ENCODE measurements around the gene TMEM52B.

Gene TMEM52B

GRCh38 chr12:10178821-10179220 lies at the start of gene TMEM52B:
Gene TMEM52B, plus strand, starts transcription at chr12:10179032. Its CDS starts 543 bp downstream, at chr12:10179575.
- in situ Hi-C loops (cut with MboI; ENCODE audit: low sequenced_read_pairs) = no loop called here

- in situ Hi-C loops (cut with MboI; ENCODE audit: low sequenced_read_pairs) = loop anchor here (25.0 kb wide), 1 partner anchor 318 kb away; no protein-coding TSS in a partner anchor
Observed at GRCh38 chr12:10130042-10130441, 48.8 kb upstream of the TMEM52B start, which contains the start of gene CLEC7A. Gene CLEC7A, minus strand, starts transcription at chr12:10130199. Its CDS starts 117 bp downstream, at chr12:10130082.

GRCh38 chr12:10131111-10131690 lies 47.6 kb upstream of the TMEM52B start:
- in situ Hi-C loops (cut with MboI; ENCODE audit: low sequenced_read_pairs) = loop anchor here (25.0 kb wide), 1 partner anchor 319 kb away; no protein-coding TSS in a partner anchor

DNA sequence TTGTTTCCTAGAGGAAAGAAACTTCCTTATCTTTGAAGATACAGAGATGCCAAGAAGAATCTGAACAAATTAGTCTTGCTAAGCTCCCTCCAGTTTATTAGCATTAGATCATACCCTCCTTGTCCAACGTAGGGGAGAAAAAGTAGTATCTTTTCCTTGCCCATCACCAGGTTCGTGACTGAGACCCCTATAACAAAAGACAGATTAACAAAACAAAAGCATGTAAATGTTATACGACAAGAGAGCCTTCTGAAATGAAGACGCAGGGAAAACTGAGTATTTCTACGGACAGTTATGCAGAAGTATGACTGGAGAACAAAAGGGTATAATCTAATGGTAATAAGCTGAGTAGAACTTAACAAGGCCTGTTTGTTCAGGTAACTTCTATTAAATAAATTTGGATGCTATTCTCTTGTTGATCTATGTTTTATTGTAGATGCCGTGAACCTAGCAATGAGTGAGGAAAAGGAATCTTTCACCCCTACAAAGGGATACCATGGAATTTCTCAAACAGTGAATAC lies 45.9 kb upstream of the TMEM52B start:
- in situ Hi-C loops (cut with MboI; ENCODE audit: low sequenced_read_pairs) = loop anchor here (25.0 kb wide), 1 partner anchor 321 kb away; no protein-coding TSS in a partner anchor

- in situ Hi-C loops (cut with MboI; ENCODE audit: low sequenced_read_pairs) = loop anchor here (25.0 kb wide), 1 partner anchor 323 kb away; no protein-coding TSS in a partner anchor
Observed at GRCh38 chr12:10135126-10135525, 43.7 kb upstream of the TMEM52B start.

DNA sequence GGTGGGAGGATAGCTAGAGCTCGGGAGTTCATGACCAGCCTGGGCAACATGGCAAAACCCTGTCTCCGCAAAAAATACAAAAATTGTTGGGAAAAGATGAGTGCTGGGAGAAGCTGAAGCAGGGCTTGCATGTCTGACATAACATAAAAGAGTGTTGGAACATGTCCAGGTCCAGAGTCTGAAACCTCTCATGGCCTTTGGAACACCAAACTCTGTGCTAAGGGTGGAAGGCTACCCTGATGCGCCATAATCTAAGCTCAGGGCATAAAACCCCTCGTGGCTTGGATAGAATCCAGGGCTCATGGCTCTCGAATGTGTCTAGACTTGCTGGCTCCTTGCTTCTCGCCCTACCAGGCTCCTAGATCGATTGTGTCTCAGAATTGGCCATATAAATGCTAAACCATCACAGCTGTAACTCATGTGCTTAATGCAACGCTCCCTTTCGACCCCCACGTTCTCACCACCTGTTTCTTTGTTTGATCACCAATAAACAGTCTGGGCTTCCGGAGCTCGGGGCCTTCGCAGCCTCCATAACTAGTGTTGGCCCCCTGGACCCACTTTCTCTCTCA lies 42.1 kb upstream of the TMEM52B start:
- in situ Hi-C loops (cut with MboI; ENCODE audit: low sequenced_read_pairs) = loop anchor here (25.0 kb wide), 1 partner anchor 324 kb away; no protein-coding TSS in a partner anchor

- in situ Hi-C loops (cut with MboI; ENCODE audit: low sequenced_read_pairs) = loop anchor here (10.0 to 25.0 kb wide), 2 partner anchors 105 to 328 kb away; partner anchors contain the start of gene CLEC9A
Observed at GRCh38 chr12:10140001-10140400, 38.8 kb upstream of the TMEM52B start.

DNA sequence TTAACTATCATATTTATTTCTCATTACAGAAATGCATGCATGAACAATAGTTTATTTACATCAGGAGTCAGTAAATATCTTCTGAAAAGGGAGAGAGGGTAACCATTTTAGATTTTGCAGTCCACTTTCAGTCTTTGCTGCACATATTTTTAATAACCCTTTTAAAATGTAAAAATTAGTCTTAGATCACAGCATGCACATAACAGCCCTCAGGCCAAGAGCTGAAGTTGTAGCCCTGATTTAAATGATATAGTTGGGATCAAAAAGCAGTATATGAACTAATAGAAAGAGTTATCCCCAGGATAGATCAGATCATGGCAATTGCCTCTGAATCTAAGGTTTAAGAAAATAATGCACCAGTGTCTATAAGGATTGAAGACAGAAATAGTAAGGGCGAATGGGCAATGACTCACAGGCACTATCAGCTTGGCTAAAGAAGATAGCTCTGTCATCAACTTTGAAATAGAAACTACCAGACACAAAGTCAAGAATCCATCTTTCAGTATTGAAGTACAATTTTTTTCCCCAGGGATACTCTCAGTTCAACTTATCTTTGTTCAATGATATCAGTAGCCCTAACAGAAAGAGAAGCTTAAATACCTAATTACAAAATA lies 35.7 kb upstream of the TMEM52B start:
- in situ Hi-C loops (cut with MboI; ENCODE audit: low sequenced_read_pairs) = loop anchor here (10.0 to 25.0 kb wide), 2 partner anchors 108 to 331 kb away; partner anchors contain the start of gene CLEC9A

DNA sequence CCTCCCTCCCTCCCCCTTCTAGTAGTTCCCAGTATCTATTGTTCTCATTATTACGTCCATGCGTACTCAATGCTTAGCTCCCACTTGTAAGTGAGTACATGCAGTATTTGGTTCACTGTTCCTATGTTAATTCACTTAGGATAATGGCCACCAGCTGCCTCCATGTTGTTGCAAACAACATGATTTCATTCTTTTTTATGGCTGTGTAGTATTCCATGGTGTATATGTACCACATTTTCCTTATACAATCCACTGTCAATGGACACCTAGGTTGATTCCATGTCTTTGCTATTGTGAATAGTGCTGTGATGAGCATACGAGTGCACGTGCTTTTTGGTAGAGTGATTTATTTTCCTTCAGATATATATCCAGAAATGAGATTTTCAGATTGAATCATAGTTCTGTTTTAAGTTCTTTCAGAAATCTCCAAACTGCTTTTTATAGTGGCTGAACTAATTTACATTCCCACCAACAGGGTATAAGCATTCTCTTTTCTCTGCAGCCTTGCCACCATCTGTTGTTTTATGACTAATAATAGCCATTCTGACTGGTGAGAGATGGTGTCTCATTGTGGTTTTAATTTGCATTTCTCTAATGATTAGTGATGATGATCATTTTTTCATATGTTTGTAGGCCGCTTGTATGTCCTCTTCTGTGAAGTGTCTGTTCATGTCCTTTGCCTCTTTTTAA lies 31.0 kb upstream of the TMEM52B start:
- in situ Hi-C loops (cut with MboI; ENCODE audit: low sequenced_read_pairs) = loop anchor here (10.0 to 25.0 kb wide), 2 partner anchors 113 to 336 kb away; partner anchors contain the start of gene CLEC9A

GRCh38 chr12:10151621-10152020 lies 27.2 kb upstream of the TMEM52B start:
- in situ Hi-C loops (cut with MboI; ENCODE audit: low sequenced_read_pairs) = no loop called here

DNA sequence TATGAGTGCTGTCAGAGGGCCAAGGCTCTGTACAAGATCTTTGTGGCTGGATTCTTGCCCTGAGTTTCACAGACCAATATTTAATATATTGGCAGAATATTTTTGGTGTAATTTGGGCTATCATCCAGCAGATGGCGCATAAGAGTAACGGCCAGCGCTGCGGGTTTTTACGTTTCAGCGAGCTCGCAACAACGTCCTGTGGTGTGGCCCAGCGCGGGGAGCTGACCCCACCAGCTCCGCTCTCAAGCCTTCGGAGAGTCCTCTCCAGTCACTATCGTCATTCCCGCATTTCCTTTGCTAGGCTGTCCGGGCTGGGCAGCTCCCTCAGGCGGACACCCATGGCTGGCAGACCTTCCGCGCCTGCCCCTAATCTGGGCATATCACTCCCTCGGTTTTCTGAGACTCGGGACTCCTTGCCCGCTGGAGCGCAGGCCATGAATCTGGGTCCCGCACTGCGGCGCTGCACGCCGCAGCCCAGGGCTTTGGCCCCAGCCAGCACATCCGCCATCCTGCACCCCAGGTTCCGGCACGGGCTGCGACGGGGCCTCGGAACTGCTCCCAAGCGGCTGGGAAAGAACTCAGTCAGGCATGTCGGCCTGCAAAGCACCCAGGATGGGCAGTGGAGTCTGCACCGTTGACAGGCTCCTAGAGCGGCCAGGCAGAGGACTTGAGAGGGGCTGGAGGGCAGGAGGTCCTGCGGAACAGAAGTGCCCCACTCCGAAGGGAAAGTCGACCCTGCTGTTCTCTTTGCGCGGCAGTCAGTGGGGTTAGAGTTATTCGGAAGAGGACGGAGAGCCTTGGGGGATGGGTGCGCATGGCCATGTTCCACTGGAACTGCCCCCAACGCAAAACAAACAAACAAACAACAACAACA lies 25.3 kb upstream of the TMEM52B start:
- in situ Hi-C loops (cut with MboI; ENCODE audit: low sequenced_read_pairs) = no loop called here

- in situ Hi-C loops (cut with MboI; ENCODE audit: low sequenced_read_pairs) = no loop called here
Observed at GRCh38 chr12:10154145-10154496, 24.7 kb upstream of the TMEM52B start.

GRCh38 chr12:10155966-10156365 lies 22.9 kb upstream of the TMEM52B start:
- in situ Hi-C loops (cut with MboI; ENCODE audit: low sequenced_read_pairs) = no loop called here

DNA sequence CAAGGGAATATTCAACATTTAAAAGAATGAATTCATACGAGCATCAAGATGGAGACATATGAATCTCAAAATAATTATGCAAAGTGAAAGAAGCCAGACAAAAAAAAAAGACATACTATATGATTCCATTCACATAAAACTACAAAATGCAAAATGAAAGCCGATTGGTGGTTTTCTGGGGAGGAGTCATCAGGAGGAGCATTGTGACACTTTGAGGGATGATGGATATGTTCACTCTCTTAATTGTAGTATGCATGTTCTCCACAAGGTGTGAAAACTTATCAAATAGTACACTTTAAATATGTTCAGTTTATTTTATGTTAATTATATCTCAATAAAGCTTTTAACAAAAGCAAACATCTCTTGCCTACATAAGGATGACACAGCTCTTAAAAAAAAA lies 20.4 kb upstream of the TMEM52B start:
- in situ Hi-C loops (cut with MboI; ENCODE audit: low sequenced_read_pairs) = no loop called here

GRCh38 chr12:10159280-10159679 lies 19.6 kb upstream of the TMEM52B start:
- in situ Hi-C loops (cut with MboI; ENCODE audit: low sequenced_read_pairs) = no loop called here

DNA sequence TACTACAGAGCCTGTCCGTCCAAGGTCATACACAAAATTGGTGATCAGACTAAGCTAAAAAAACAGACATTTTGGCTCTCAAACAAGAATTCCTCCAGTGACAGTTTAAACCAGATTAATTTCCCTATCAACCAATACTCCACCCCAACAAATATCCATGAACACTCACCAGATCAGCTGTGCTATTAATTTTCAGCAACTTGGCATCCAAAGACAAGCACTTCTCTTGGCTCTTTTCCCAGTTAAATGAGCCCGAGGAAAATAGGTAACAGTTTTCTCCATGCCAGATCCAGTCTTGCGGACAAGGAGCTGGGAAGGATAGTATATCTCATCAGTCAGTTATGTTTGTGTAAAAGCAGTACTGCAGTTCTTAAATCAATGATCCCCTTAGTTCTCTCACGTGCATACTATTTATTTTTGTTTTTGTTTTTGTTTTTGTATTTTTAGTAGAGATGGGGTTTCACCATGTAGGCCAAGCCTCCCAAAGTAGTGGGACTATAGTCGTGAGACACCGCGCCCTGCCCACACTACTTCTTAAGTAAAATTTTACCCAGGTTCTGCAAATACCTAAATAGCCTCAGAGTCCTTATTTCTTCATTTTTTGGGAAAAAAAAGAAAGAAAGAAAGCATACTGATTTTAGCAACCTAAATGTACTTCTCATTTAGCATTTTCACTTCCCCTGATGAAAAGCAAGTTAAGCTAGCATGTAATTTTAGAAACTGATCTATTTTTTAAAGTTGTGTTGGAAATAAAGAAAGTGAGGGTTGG lies 18.0 kb upstream of the TMEM52B start:
- in situ Hi-C loops (cut with MboI; ENCODE audit: low sequenced_read_pairs) = no loop called here

DNA sequence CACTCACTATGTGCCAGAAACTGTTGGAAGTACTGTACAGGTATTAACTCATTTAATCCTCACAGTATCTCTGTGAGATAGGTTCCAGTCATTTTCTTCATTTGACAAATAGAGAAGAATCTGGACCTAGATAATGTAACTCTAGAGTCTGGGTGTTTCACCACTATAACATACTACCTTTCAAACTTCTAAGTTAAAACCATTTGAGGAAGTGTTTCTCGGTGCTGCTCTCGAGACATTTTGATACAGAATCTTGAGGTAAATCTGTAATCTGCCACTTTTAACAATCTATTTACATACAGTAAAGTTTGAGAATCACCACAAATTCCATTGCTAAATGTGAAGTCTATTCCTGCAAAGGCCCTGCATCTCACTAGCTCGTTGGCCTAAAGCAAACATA lies 15.7 kb upstream of the TMEM52B start:
- in situ Hi-C loops (cut with MboI; ENCODE audit: low sequenced_read_pairs) = no loop called here

- in situ Hi-C loops (cut with MboI; ENCODE audit: low sequenced_read_pairs) = no loop called here
Observed at GRCh38 chr12:10165421-10165820, 13.4 kb upstream of the TMEM52B start.

- in situ Hi-C loops (cut with MboI; ENCODE audit: low sequenced_read_pairs) = no loop called here
Observed at GRCh38 chr12:10167599-10167998, 11.2 kb upstream of the TMEM52B start.
